ENCODE results near the gene SYNGR1.
"Not testable (repeated sequence)": the region's sequence is repeated elsewhere in the genome, so short reads cannot be mapped to it uniquely, and the experiment has no call there.

The SYNGR1 gene

DNA sequence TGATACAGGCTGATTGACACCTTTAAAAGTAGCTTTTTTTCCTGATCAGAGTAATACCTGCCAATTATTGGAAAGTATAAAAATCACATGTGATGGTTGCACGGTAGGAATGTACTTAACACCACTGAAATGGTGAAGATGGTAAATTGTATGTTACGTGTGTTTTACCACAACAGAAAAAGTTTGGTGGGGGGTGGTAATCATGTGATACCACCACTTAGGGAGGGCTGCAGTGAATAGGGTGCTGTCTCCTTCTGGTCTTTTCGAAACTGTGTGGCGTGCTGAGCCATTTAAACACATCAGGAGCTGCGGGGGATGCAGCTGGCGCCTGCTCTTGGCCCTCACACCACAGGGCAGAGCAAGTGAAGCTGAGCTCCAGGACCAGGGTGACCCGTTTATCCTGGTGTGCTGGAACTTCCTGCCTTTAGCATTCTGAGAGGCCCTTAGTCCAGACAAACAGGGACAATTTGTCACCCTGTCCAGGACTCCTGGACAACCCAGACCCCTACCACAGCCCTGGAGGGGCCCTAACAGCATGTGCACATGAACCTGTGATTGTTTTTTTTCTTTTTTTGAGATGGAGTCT lies 2.6 kb downstream of the SYNGR1 start:
- no peak for DNase-seq

DNA sequence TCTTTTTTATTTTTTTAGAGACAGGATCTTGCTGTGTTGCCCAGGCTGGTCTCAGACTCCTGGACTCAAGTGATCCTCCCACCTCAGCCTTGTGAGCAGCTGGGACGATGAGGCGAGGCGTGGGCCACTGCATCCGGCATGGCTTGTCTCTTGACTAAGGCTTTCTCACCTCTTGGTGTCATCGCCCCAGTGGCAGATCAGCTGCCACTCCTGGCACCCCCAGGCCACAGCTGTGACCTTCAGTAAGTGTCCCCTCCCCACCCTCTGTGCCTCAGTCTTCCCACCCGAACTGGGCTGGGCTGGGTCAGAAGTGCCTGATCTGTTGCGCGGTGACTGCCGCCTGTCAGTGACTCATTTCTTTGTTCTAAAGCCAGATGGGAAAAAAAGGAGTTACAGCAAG lies 3.6 kb downstream of the SYNGR1 start:
- no peak for DNase-seq

DNA sequence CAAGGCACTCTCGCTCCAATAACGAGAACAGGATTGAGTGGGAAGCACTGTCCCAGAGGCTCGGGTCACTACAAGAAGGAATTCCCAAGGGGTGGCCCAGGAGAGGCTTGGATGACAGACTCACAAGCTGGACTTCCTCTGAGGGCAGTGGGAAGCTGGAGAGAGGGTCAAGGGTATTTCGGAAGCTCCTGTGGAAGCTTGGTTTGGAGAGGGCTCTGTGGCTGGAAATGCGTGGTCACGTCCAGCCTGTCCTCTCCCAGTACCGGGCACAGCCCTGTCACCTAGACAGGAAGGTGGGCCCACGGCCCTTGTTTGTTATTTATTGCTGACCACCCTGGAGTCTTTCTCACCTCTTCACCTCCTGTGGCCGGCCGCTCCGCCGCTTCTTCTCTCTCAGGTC lies 5.3 kb downstream of the SYNGR1 start:
- no peak for DNase-seq

DNA sequence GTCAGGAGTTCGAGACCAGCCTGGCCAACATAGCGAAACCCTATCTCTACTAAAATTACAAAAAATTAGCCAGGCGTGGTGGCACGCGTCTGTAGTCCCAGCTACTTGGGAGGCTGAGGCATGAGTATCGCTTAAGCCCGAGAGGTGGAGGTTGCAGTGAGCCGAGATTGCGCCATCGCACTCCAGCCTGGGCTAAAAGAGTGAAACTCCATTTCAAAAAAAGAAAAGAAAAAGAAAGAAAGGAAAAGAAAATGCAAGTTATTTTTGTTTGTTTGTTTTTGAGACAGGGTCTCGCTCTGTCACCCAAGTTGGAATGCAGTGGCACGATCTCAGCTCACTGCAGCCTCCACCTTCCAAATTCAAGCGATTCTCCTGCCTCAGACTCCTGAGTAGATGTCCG lies 6.0 kb downstream of the SYNGR1 start:
- DNase-seq, result not testable (repeated sequence)

DNA sequence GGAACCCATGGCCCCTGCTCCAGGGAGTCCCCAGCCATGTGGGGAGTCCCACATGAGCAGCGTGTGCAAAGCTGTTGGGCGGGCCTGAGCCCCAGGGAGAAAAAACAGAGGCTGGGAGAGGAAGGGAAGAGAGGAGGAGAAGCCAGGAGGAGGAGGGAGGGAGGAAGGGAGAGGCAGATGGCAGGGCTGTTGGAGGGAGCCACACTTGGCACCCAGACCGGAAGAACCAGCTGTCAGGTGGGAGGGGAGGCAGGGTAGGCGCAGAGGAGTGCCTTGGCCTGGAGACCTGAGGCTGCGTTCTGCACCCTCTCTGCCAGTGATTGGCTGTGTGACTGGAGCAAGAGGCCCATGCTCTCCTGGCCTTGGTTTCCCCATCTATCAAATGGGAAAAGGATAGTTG lies 6.7 kb downstream of the SYNGR1 start:
- no peak for DNase-seq

DNA sequence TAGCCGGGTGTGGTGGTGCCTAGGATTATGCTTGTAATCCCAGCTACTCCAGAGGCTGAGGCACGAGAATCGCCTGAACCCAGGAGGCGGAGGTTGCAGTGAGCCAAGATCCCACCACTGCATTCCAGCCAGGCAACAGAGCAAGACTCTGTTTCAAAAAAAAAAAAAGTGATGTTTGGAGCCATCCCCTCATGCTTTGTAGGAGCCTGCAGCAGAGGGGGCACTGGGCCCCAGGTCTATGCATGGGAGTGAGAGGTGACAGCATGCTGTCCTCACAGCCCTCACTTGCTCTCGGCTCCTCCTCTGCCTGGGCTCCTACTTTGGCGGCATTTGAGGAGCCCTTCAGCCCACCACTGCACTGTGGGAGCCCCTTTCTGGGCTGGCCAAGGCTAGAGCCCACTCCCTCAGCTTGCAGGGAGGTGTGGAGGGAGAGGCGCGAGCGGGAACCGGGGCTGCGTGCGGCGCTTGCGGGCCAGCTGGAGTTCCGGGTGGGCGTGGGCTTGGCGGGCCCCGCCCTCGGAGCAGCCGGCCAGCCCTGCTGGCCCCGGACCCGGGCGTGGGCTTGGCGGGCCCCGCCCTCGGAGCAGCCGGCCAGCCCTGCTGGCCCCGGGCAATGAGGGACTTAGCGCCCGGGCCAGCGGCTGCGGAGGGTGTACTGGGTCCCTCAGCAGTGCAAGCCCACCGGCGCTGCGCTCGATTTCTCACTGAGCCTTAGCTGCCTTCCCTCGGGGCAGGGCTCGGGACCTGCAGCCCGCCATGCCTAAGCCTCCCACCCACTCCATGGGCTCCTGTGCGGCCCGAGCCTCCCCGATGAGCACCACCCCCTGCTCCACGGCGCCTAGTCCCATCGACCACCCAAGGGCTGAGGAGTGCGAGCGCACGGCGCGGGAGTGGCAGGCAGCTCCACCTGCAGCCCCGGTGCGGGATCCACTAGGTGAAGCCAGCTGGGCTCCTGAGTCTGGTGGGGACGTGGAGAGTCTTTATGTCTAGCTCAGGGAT lies 7.6 kb downstream of the SYNGR1 start:
- not testable (repeated sequence) for DNase-seq

DNA sequence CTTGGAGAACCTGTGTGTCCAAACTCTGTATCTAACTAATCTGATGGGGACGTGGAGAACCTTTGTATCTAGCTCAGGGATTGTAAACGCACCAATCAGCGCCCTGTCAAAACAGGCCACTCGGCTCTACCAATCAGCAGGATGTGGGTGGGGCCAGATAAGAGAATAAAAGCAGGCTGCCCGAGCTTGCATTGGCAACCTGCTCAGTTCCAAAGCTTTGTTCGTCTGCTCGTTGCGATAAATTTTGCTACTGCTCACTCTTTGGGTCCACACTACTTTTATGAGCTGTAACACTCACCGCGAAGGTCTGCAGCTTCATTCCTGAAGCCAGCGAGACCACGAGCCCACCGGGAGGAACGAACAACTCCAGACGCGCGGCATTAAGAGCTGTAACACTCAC lies 8.4 kb downstream of the SYNGR1 start:
- DNase-seq, result not testable (repeated sequence)

DNA sequence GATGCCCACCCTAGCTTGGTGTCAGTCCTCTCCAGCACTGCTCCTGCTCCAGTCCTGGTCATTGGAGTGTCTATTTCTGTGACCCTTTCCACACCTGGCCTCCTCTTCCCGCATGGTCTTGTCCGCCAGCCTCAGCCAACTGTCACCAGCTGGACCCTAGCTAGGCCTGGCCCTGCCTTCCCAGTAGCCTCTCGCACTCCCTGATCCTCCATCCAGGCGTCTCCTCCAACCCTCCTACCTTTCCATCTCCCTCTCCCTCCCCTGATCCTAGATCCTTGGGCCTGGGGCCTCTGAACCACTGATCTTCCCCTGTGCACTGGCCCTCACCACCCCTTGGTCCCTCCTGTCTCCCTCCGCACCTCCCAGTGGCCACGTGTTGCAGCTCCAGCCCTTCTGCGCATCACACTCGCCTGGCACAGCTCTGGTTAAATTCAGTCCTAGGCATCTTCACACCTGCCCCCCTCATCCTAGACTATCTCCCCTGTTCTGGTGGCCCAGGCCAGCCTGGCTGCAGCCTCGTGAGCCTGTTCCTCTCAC lies 9.9 kb downstream of the SYNGR1 start:
- DNase-seq, result no peak

DNA sequence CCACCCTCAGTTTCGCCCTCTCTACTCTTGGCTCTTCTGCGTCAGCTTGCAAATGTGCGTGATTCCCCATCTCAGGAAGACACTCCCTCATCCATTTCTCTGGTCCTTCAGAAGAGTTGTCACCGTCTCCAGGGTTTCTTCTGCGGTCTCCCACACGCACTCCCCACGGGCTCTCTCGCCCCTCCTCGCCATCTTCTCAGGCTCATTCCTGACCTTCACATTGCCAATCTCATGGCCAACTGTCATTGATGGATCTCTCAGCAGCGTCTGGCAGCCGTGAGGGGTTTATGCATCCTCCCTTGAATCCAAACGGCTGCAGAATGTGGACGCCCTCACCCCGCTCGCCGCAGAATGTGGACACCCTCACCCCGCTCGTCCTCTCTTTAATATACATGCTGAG lies 10.5 kb downstream of the SYNGR1 start:
- no peak for DNase-seq

DNA sequence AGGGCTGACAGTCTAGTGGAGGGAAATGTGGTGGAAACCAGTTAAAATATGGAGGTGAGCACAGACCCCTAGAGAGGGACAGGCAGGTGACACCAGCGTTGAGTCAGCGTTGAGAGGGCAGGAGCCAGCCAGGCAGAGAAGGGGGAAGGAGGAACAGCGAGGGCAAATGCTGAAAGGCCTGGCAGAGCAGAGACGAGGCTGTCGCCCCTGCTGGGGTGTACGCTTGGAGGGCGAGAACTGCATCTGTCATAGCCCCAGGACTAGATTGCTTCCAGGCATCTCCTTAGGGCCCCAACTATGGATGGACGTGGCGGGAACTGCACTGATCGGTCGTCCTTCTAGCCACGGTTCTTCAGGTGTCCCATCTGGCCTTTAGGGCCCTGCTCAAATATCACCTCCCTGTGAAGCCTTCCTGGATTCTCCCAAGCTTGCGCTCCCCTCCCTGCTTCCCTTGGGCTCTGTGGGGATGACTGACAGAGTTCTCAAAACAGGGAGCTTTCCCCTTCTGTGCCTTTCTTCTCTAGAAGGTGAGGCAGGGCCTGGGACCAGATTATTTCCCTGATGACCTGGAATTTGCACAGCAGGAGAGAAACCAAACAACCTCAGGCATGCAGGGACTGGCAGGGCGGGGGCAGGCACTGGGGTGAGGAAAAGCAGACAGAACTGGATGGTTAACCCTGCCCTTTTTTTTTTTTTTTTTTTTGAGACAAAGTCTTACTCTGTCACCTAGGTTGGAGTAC lies 11.1 kb downstream of the SYNGR1 start:
- DNase-seq, result no peak

DNA sequence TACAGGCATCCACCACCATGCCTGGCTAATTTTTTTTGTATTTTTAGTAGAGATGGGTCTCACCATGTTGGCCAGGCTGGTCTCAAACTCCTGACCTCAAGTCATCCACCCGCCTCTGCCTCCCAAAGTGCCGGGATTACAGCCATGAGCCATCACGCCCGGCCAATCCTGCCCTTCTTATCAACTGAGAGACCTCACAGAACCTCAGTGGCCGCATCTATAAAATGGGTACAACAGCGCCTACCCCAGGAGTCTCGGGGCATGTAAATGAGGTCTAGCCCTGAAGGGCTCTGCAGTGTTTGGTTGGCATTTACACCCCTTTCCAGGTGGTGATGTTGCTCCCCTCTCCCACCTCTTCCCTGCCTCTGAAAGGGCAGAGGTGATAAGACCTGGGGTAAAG lies 11.7 kb downstream of the SYNGR1 start:
- no peak for DNase-seq

DNA sequence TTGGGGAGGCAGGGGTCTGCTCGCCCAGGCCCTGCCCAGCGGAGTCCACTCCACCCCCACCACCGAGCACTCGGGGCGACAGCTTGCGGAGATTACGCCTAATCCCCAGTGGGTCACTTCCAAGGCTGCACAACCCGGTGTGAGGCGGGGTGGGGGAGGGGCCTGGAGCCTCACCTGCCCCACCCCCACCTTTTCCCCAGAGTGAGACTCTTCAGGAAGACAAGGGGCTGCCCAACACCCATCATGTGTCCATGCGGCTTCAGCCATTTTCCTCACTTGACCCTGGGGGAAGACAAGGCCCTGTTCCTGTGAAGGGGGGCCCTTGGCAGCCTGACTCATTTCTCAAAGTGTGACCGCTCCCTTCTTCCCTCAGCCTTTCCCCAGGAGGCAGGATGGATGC lies 12.5 kb downstream of the SYNGR1 start:
- no peak for DNase-seq

DNA sequence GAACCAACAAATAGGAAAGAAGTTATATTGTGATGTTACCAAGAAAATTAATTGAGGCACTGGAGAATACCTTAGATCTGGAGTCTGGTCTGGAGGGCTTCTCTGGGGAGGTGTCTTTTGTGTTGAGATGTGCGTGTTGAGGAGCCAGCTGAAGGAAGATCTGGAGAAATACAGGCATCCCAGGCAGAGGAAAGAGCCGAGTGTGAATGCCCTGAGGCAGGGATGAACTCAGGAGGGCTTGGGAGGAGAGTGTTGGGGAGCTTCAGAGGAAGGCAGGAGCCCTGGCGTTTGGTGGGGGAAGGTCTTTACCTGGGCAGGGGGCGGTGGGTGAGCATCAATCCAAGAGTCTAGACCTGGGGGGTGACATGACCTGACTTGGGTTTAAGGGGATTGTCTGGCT lies 13.1 kb downstream of the SYNGR1 start:
- DNase-seq, result no peak

DNA sequence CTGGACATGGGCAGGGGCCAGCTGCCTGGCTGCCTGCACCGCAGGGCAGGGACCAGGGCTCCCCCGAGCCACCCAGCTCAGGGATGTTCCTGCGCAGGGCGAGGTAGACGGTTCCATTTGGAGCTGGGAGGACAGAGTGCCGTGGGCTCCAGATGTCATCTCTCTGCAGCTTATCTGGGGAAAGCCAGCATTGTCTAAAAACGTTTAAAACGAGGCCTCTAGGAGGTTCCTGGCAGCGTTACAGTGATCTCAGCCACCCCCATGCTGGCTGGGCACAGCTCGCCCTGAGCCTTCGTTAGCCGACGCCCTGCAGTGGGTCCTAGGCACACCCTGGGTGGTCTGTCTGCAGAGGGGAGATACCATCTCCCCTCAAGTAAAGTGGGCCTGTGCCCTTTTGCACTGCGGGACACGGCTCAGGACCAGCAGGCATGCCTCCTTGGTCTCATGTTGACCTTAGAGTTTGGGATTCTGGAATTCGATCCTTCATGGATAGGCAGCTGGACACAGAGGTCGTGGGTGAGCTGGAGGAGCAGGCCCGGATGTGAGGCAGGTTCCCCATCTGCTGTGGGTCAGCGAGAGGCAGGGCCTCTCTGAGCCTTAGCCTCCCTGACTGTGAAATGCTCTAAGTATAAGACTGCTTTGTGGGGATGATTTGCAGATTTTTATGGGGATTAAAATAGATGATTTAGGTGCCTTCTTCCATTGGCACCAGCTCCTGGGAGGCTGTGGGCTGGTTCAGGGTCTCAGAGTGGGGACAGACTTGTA lies 14.1 kb downstream of the SYNGR1 start:
- DNase-seq, result no peak

DNA sequence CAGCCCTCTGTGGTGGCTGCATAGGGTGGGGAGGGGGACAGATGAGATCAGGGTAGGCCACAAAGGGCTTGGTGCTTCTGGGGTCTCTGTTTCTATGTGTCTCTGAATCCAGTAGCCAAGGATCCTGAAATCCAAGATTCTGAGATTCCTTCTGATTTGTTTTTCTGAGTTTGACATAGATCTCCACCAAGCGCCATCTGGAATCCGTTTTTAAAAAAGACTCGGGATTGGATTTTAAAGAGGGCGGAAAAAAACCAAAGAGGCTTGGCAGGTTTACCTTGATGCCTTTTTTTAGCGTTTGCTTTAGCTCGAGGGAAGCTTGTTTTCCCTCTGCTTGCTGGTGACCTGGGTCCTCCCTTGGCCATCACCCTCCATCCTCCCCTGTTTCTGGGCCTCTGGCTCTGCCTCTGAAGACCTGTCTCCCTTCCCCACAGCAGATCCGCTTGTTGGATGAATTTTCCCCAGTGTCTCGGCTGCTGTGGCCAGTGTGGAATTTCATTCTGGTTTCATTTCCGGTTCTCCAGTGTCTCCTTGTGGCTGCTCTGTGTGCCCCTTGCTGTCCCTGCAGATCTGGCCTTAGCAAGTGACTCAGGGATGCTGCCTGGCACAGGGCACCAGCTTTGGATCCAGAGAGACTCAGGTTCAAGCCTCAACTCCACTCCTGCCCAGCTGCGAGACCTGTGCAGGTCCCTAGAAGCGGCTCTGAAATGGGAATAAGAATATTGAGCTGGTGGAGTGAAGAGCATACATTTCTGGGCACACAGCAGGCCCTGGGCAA lies 15.1 kb downstream of the SYNGR1 start:
- DNase-seq, result no peak

DNA sequence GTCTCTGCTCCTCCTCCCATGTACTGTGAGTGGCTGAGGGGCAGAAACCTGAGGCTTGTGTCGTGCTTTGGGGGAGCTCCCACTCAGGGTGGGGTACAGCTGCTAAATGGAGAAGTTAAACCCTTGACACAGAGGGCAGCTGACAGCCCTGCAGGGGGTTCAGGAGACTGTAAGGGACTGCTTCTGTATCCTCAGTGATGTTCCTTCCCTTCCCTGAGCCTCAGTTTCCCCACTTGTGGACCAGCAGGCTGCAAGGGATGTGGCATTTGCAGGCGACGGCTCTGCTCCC lies 15.6 kb downstream of the SYNGR1 start:
- no peak for DNase-seq

DNA sequence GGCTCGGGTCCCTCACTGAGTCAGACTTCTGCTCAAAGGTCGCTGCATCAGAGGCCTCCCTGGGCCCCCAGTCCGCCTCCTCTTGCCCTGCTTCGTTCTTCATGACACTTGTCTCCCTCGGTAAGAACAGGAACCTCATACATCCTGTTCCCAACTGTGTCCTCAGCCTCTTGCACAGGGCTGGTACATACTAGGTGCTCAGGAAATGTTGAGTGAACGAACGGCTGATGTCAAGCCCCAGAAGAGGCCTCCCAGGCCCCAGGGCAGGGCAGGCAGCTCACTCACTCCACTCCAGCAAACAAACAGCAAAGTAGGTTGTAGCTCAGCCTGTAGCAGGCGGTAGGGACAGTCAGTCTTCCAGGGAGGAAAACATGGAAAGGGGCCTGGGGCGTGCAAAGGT lies 17.2 kb downstream of the SYNGR1 start:
- no peak for DNase-seq

DNA sequence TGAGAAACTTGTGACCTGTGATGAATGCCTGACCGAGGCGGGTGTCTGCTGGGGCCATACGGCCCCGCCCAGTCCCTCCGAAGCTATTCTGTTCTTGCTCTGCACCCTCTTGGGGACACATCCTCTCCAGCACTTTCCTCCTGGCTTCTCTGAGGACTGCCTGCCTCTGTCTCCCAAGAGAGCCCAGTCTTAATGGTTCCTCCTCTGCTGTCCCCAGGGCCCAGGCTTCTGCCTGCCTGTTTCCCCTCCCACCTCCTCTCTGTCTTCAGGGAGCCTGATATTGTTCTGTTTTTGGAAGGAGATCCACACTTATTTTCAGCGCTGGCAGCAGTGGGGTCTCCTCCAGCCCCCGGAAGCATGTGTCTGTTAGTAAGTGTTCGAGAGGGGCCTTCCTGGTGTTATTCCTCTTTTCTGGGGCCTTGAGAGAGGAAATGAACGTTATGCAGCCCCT lies 18.7 kb downstream of the SYNGR1 start:
- DNase-seq, result no peak

DNA sequence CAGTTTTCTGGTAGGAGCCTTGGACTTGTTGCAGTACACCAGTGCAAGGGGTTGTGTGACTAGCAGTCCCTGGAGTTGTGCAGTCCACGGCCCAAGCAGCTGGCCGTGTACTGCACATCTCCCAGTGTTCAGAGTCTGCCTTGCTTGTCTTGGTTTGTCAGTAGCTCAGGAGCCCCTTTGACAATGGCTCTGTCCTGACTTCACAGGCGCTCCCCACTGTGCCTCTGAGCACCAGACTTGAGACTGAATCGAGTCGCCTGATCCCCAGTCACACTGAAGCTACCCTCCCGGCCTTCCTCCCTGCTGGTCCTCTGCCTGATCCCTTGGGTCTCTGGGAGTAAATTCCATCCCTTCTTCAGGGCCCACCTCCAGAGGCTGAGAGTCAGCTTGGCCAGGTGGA lies 19.4 kb downstream of the SYNGR1 start:
- no peak for DNase-seq

DNA sequence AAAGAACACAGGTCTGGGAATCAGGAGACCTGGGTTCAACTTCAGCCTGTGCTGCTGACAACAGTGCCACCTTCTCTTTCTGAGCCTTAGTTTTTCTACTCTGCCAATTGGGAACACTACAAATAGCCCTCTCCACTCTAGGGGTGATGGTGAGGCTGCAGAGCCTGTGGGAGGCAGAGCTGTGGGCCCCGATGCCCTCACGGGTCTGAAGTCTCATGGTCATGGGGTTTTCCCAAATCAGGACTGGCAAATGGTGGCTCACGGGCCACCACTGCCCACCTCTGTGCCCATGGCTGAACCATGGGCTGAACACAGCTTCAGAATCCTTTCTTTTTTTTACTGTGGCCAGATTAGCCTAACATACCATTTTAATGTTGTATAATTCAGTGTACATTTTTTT lies 19.8 kb downstream of the SYNGR1 start:
- no peak for DNase-seq

DNA sequence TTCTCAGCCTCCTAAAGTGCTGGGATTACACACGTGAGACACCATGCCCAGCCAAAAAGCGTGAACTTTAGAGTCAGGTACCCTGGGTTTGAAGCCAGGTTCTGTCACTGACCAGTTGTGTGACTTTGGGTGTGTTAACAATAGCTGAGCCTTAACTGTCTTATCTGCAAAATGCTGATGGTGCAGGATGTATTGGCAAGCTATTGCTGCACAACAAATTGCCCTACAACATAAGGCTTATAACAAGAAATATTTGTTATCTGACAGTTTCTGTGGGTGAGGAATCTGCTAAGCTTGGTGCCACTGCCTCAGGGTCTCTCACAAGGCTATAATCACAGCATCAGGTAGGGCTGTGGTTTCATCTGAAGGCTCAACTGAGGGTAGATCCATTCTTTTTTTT lies 21.9 kb downstream of the SYNGR1 start:
- no peak for DNase-seq

DNA sequence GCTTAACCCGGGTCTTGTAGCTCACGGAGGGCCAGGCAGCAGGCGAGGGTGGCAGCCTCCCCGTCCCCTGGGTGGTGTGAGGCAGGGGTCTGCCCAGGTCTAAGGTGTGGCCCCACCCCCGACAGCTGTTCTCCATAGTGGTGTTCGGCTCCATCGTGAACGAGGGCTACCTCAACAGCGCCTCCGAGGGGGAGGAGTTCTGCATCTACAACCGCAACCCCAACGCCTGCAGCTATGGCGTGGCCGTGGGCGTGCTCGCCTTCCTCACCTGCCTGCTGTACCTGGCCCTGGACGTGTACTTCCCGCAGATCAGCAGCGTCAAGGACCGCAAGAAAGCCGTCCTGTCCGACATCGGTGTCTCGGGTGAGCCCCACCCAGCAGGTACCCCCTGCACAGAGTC lies 24.4 kb downstream of the SYNGR1 start:
- no peak for DNase-seq

Measured in activated CD4-positive, alpha-beta T cell treated with anti-CD3 and anti-CD28 coated beads, Interleukin-2, Interleukin-6, amounts not matched to agents 100 ng/mL and 50 ng/mL, durations not matched to agents 16 hours and 8 hours (primary cell).